Hepatocyte (in vitro differentiated cells): ENCODE data around the gene C4A. TPM values are rescaled to one million over a fixed set of nuclear protein-coding genes. Genes with fewer than 3 reads are reported as not detected.
"Not testable (repeated sequence)": the region's sequence is repeated elsewhere in the genome, so short reads cannot be mapped to it uniquely, and the experiment has no call there.

Experiments used
- DNase-seq: peaks from one replicate; pipeline ENCODE4 v3.0.0-alpha.2; 2016; ENCODE audit warnings: low spot score
- H2AFZ ChIP-seq: fragments of 200-600 bp; sonication (generic); 2 replicates; pipeline ENCODE4 v1.6.0; 2016; ENCODE audit warnings: antibody characterized with exemption, mild to moderate bottlenecking
- H3K27ac ChIP-seq: fragments of 200-600 bp; sonication (generic); 2 replicates; pipeline ENCODE4 v1.5.1; 2016; ENCODE audit warnings: mild to moderate bottlenecking
- H3K27me3 ChIP-seq: fragments of 200-600 bp; sonication (generic); 2 replicates; pipeline ENCODE4 v1.6.1; 2016
- H3K36me3 ChIP-seq: fragments of 200-600 bp; sonication (generic); replicated peaks from 2 replicates; pipeline ENCODE4 v1.5.1; 2016; ENCODE audit warnings: low read depth; ENCODE audit not compliant: insufficient read depth
- H3K4me1 ChIP-seq: fragments of 200-600 bp; sonication (generic); 2 replicates; pipeline ENCODE4 v1.5.1; 2016; ENCODE audit warnings: mild to moderate bottlenecking, moderate library complexity; ENCODE audit not compliant: insufficient read depth
- H3K4me2 ChIP-seq: fragments of 200-600 bp; sonication (generic); 2 replicates; pipeline ENCODE4 v1.6.0; 2016
- H3K4me3 ChIP-seq: fragments of 200-600 bp; sonication (generic); 2 replicates; pipeline ENCODE4 v1.5.1; 2016; ENCODE audit warnings: mild to moderate bottlenecking
- H3K79me2 ChIP-seq: fragments of 200-600 bp; sonication (generic); 2 replicates; pipeline ENCODE4 v1.6.0; 2017; ENCODE audit warnings: mild to moderate bottlenecking
- H3K9me2 ChIP-seq: fragments of 200-600 bp; sonication (generic); replicated peaks from 2 replicates; pipeline ENCODE4 v1.6.0; 2017; ENCODE audit warnings: mild to moderate bottlenecking; ENCODE audit not compliant: insufficient read depth
- H3K9me3 ChIP-seq: fragments of 200-600 bp; sonication (generic); 2 replicates; pipeline ENCODE4 v1.5.1; 2016; ENCODE audit warnings: low read depth, mild to moderate bottlenecking
- H4K20me1 ChIP-seq: fragments of 200-600 bp; sonication (generic); 2 replicates; pipeline ENCODE4 v1.6.0; 2016; ENCODE audit warnings: mild to moderate bottlenecking; ENCODE audit not compliant: insufficient read depth, poor library complexity, severe bottlenecking
- EZH2 ChIP-seq: fragments of 200-600 bp; sonication (generic); IDR thresholded peaks from 2 replicates; pipeline ENCODE4 v1.6.1; 2016; ENCODE audit warnings: antibody characterized with exemption, mild to moderate bottlenecking, borderline replicate concordance
- EZH2phosphoT487 ChIP-seq: fragments of 200-600 bp; sonication (generic); IDR thresholded peaks from one replicate; pipeline ENCODE4 v1.6.1; 2018; ENCODE audit warnings: antibody characterized with exemption, mild to moderate bottlenecking, low read depth, moderate library complexity; ENCODE audit not compliant: unreplicated experiment, severe bottlenecking
- WGBS: methylation state at CpG from one replicate; pipeline ENCODE4 v1.1.6; 2016; ENCODE audit warnings: low lambda C conversion rate; ENCODE audit errors: missing lambda C conversion rate; 5-methylcytosine and 5-hydroxymethylcytosine counted together
- polyA plus RNA-seq: library from polyadenylated mRNA; unstranded; fragments of >200 nt; fragmentation: Nextera tagmentation; extraction: Ambion mirVana; gene quantifications from 2 replicates; pipeline ENCODE4 v1.2.1, GENCODE V29; 2016
- total RNA-seq: library from RNA; depleted of rRNA; stranded (reverse); fragments of >200 nt; gene quantifications from 2 replicates; pipeline ENCODE4 v1.2.3, GENCODE V29; 2014
- TF ChIP-seq, protein P1 (sequence below): fragments of 200-600 bp; sonication (generic); IDR thresholded peaks from 2 replicates; pipeline ENCODE4 v1.5.1; 2016; ENCODE audit warnings: antibody characterized with exemption, mild to moderate bottlenecking; ENCODE audit not compliant: poor library complexity

The C4A gene
- total RNA-seq (49.1 and 66.8 TPM in 2 replicates), polyA plus RNA-seq (69.9 and 74.4 TPM in 2 replicates)

GRCh38 chr6:31981744-31982143 lies at the start of gene C4A:
TSS of gene C4A (plus strand) at chr6:31982057. CDS start at chr6:31982108, 51 bp downstream.
- H4K20me1 ChIP-seq, H3K4me1 ChIP-seq, H3K27me3 ChIP-seq, H3K9me3 ChIP-seq, H2AFZ ChIP-seq, H3K79me2 ChIP-seq, H3K4me3 ChIP-seq, H3K36me3 ChIP-seq, H3K9me2 ChIP-seq, DNase-seq, H3K27ac ChIP-seq, H3K4me2 ChIP-seq: not testable (repeated sequence)
- no CpG with 5 or more reads among the region's 7 CpGs for WGBS

DNA sequence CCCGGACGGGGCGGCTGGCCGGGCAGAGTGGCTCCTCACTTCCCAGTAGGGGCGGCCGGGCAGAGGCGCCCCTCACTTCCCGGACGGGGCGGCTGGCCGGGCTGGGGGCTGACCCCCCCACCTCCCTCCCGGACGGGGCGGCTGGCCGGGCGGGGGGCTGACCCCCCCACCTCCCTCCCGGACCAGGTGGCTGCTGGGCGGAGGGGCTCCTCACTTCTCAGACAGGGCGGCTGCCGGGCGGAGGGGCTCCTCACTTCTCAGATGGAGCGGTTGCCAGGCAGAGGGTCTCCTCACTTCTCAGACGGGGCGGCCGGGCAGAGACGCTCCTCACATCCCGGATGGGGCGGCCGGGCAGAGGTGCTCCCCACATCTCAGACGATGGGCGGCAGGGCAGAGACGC lies 49.7 kb upstream of the C4A start:
- H3K36me3 ChIP-seq, H3K4me1 ChIP-seq, DNase-seq, H3K9me2 ChIP-seq, H3K4me3 ChIP-seq, H2AFZ ChIP-seq, H3K27me3 ChIP-seq, H3K27ac ChIP-seq, H3K4me2 ChIP-seq, H4K20me1 ChIP-seq, H3K79me2 ChIP-seq, H3K9me3 ChIP-seq: not testable (repeated sequence)
- WGBS = 100% methylated on average over 7 of the region's 32 CpGs

GRCh38 chr6:31933537-31933936 lies 48.3 kb upstream of the C4A start:
- Histone ChIP-seq H3K27me3 (no peaks in the 10 kb centered on the region), H3K36me3 (no peaks in the 10 kb centered on the region), H3K27ac (no peak overlapping the region), H3K9me3 (no peaks in the 10 kb centered on the region), H3K9me2 (no peaks in the 10 kb centered on the region), H3K4me2 (no peak overlapping the region), H2AFZ (no peak overlapping the region), H3K79me2 (no peaks in the 10 kb centered on the region), H4K20me1 (no peaks in the 10 kb centered on the region), H3K4me3 (no peak overlapping the region), H3K4me1 (no peaks in the 10 kb centered on the region)
- DNase-seq = no peak
- 93% methylated on average over 19 of the region's 19 CpGs for WGBS
- TF ChIP-seq, protein P1, sequence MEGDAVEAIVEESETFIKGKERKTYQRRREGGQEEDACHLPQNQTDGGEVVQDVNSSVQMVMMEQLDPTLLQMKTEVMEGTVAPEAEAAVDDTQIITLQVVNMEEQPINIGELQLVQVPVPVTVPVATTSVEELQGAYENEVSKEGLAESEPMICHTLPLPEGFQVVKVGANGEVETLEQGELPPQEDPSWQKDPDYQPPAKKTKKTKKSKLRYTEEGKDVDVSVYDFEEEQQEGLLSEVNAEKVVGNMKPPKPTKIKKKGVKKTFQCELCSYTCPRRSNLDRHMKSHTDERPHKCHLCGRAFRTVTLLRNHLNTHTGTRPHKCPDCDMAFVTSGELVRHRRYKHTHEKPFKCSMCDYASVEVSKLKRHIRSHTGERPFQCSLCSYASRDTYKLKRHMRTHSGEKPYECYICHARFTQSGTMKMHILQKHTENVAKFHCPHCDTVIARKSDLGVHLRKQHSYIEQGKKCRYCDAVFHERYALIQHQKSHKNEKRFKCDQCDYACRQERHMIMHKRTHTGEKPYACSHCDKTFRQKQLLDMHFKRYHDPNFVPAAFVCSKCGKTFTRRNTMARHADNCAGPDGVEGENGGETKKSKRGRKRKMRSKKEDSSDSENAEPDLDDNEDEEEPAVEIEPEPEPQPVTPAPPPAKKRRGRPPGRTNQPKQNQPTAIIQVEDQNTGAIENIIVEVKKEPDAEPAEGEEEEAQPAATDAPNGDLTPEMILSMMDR = no peak
- TF ChIP-seq EZH2 = no peak

DNA sequence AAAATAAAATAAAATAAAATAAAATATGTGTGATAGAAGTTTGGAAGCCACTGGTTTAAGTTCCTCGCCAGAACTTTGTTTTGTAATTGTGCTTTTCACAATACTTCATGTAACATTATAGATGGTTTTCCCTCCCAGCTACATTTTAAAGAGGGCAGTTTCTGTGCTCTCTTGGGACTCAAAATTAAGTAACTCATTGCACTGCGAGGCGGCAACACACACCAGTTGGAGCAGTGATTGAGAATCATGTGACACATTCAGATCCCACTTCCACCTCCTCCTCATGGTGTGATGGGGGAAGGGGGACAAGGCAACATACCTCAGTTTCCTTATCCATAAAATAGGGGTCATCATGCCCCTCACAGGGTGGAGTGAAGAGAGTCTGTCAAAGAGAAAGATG lies 46.8 kb upstream of the C4A start:
- Histone ChIP-seq H3K36me3 (no peaks in the 10 kb centered on the region), H3K4me2 (no peak overlapping the region), H3K27ac (no peak overlapping the region), H4K20me1 (no peaks in the 10 kb centered on the region), H3K9me3 (no peaks in the 10 kb centered on the region), H2AFZ (no peak overlapping the region), H3K4me3 (no peak overlapping the region), H3K27me3 (no peaks in the 10 kb centered on the region), H3K9me2 (no peaks in the 10 kb centered on the region), H3K4me1 (no peaks in the 10 kb centered on the region), H3K79me2 (no peaks in the 10 kb centered on the region)
- no peak for DNase-seq
- 85% methylated on average over 3 of the region's 3 CpGs for WGBS
- TF ChIP-seq EZH2phosphoT487 (no peak), EZH2 (no peak)
- TF ChIP-seq, protein P1 = no peak

DNA sequence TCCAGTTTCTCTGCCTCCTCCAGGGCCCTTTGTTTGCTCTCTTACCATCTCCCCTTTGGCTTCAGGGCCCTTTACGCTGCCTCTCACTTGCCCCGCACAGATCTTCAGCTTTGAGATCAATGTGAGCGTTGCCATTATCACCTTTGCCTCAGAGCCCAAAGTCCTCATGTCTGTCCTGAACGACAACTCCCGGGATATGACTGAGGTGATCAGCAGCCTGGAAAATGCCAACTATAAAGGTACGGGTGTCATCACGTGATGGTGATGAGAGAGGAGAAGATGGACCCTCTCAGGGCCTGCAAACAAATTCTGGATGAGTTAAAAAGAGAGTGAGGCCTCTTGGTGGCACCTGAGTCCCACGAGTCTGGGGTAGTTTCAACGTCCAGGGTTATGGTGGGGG lies 46.0 kb upstream of the C4A start:
- Histone ChIP-seq H3K9me2 (no peaks in the 10 kb centered on the region), H3K36me3 (no peaks in the 10 kb centered on the region), H3K4me3 (no peak overlapping the region), H3K9me3 (no peaks in the 10 kb centered on the region), H2AFZ (no peak overlapping the region), H3K27me3 (no peaks in the 10 kb centered on the region), H4K20me1 (no peaks in the 10 kb centered on the region), H3K79me2 (no peaks in the 10 kb centered on the region), H3K27ac (no peak overlapping the region), H3K4me1 (peaks cover 5% of the 10 kb centered on the region), H3K4me2 (no peak overlapping the region)
- TF ChIP-seq EZH2 = no peak
- TF ChIP-seq, protein P1 = no peak
- TF ChIP-seq EZH2phosphoT487 = no peak
- 82% methylated on average over 9 of the region's 9 CpGs for WGBS
- DNase-seq = no peak
